MM.1S (cell line): ENCODE measurements around the gene BTBD1.
"Not testable (repeated sequence)": the region's sequence is repeated elsewhere in the genome, so short reads cannot be mapped to it uniquely, and the experiment has no call there.

Experiments used
- DNase-seq: peaks from one replicate; pipeline ENCODE4 v3.0.0-alpha.2; 2015
- H2AFZ ChIP-seq: fragments of 300-600 bp; sonication (generic); 2 replicates; pipeline ENCODE4 v1.6.0; 2016; ENCODE audit warnings: antibody characterized with exemption, low read length
- H3F3A ChIP-seq: fragments of 300-600 bp; sonication (generic); 2 replicates; pipeline ENCODE4 v1.6.1; 2016; ENCODE audit warnings: mild to moderate bottlenecking, antibody characterized with exemption, low read length, moderate library complexity, mixed read lengths; ENCODE audit not compliant: insufficient read depth
- H3K27ac ChIP-seq: fragments of 300-600 bp; sonication (generic); 2 replicates; pipeline ENCODE4 v1.5.1; 2016; ENCODE audit warnings: mild to moderate bottlenecking, low read length
- H3K27me3 ChIP-seq: fragments of 300-600 bp; sonication (generic); replicated peaks from 2 replicates; pipeline ENCODE4 v1.6.0; 2016; ENCODE audit warnings: low read length; ENCODE audit not compliant: insufficient read depth
- H3K36me3 ChIP-seq: fragments of 300-600 bp; sonication (generic); replicated peaks from 2 replicates; pipeline ENCODE4 v1.6.1; 2016; ENCODE audit warnings: mild to moderate bottlenecking, low read length, mixed read lengths; ENCODE audit not compliant: insufficient read depth
- H3K4me1 ChIP-seq: fragments of 300-600 bp; sonication (generic); 2 replicates; pipeline ENCODE4 v1.6.1; 2016; ENCODE audit warnings: low read length, mixed read lengths
- H3K4me2 ChIP-seq: fragments of 300-600 bp; sonication (generic); 2 replicates; pipeline ENCODE4 v1.6.0; 2016; ENCODE audit warnings: low read depth, low read length
- H3K4me3 ChIP-seq: fragments of 300-600 bp; sonication (generic); 2 replicates; pipeline ENCODE4 v1.5.1; 2016; ENCODE audit warnings: low read length, mixed read lengths
- H3K79me2 ChIP-seq: fragments of 300-600 bp; sonication (generic); 2 replicates; pipeline ENCODE4 v1.6.1; 2016; ENCODE audit warnings: mixed run types, low read length, mixed read lengths
- H3K9ac ChIP-seq: fragments of 300-600 bp; sonication (generic); 2 replicates; pipeline ENCODE4 v1.6.1; 2016; ENCODE audit warnings: low read length, mixed read lengths
- H3K9me2 ChIP-seq: fragments of 300-600 bp; sonication (generic); replicated peaks from 2 replicates; pipeline ENCODE4 v1.6.1; 2016; ENCODE audit warnings: mild to moderate bottlenecking, low read length, mixed read lengths; ENCODE audit not compliant: insufficient read depth
- H3K9me3 ChIP-seq: fragments of 300-600 bp; sonication (generic); replicated peaks from 2 replicates; pipeline ENCODE4 v1.6.1; 2016; ENCODE audit warnings: mild to moderate bottlenecking, low read length, mixed read lengths; ENCODE audit not compliant: insufficient read depth
- H4K20me1 ChIP-seq: fragments of 300-600 bp; sonication (generic); 2 replicates; pipeline ENCODE4 v1.6.1; 2016; ENCODE audit warnings: mild to moderate bottlenecking, low read length, moderate library complexity, mixed read lengths; ENCODE audit not compliant: insufficient read depth
- CTCF ChIP-seq: fragments of 300-600 bp; sonication (generic); IDR thresholded peaks from 2 replicates; pipeline ENCODE4 v1.5.1; 2016; ENCODE audit warnings: antibody characterized with exemption, low read length, mixed read lengths
- EZH2 ChIP-seq: fragments of 300-600 bp; sonication (generic); optimal IDR thresholded peaks from 2 replicates; pipeline ENCODE3; 2017; ENCODE audit warnings: low read depth, mild to moderate bottlenecking, antibody characterized with exemption, low read length, mixed read lengths
- EZH2phosphoT487 ChIP-seq: fragments of 300-600 bp; sonication (generic); IDR thresholded peaks from 2 replicates; pipeline ENCODE4 v1.6.1; 2018; ENCODE audit warnings: antibody characterized with exemption, low read length

Gene BTBD1

DNA sequence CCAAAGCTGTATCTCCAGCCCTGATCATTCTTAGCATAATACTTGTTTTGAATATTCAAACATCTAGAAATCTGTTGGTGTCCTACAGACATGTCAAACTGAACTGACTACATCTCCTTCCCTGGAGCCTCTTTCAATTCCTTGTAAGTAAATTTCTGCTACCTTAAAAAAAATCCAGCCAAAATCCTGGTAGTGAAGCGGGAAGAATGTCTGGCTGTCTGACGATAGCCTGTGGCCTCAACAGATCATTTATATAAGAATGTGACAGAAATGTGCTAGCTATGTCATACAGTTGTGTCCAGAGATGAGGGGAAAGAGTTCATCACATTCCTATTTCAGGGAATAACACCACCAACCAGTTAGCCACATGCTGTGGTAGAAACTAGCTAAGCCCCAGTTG is 21.8 kb upstream of the BTBD1 start:
- Histone ChIP-seq H3F3A (no peaks in the 10 kb centered on the region), H4K20me1 (no peaks in the 10 kb centered on the region), H3K4me3 (no peak overlapping the region), H3K9me3 (no peaks in the 10 kb centered on the region), H3K27me3 (no peaks in the 10 kb centered on the region), H3K9ac (no peak overlapping the region), H3K27ac (no peak overlapping the region), H3K9me2 (no peaks in the 10 kb centered on the region), H3K4me1 (no peaks in the 10 kb centered on the region), H3K4me2 (no peak overlapping the region), H3K79me2 (no peaks in the 10 kb centered on the region), H2AFZ (no peak overlapping the region), H3K36me3 (no peaks in the 10 kb centered on the region)
- TF ChIP-seq EZH2 (no peak), CTCF (no peak), EZH2phosphoT487 (no peak)
- no peak for DNase-seq

GRCh38 chr15:83087576-83087975 is 20.5 kb upstream of the BTBD1 start:
- Histone ChIP-seq H3K27me3 (no peaks in the 10 kb centered on the region), H3F3A (no peaks in the 10 kb centered on the region), H3K4me3 (no peak overlapping the region), H3K79me2 (no peaks in the 10 kb centered on the region), H3K27ac (no peak overlapping the region), H3K9me3 (no peaks in the 10 kb centered on the region), H4K20me1 (no peaks in the 10 kb centered on the region), H3K9ac (no peak overlapping the region), H3K36me3 (no peaks in the 10 kb centered on the region), H3K9me2 (no peaks in the 10 kb centered on the region), H3K4me1 (no peaks in the 10 kb centered on the region), H2AFZ (no peak overlapping the region), H3K4me2 (no peak overlapping the region)
- no peak for TF ChIP-seq EZH2phosphoT487
- TF ChIP-seq CTCF = no peak
- TF ChIP-seq EZH2 = no peak
- DNase-seq = no peak

DNA sequence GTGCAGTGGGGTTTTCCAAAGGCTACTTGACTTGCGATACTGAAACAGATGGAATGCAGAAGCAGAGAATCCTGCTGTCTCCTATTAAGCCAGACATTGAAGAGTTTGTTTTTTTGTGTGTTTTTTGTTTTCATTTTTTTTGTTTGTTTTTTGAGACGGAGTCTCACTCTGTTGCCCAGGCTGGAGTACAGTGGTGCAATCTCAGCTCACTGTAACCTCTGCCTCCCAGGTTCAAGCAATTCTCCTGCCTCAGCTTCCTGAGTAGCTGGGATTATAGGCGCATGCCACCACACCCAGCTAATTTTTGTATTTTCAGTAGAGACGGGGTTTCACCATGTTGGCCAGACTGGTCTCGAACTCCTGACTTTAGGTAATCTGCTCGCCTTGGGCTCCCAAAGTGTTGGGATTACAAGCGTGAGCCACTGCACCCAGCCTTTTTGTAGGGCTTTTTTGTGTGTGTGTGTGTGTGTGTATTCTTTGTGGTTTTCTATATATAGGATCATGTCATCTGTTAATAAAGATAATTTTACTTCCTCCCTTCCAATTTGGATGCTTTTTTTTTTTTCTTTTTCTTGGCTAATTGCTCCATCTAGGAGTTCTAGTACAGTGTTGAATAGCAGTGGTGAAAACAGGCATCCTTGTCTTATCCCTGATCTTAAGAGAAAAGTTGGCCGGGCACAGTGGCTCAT is 19.0 kb upstream of the BTBD1 start:
- H3K36me3 ChIP-seq, H3K9me3 ChIP-seq, H3K79me2 ChIP-seq, H3K4me1 ChIP-seq, H3K27ac ChIP-seq, H3K4me2 ChIP-seq, H3K9me2 ChIP-seq, H3K9ac ChIP-seq, H4K20me1 ChIP-seq, H3K27me3 ChIP-seq, DNase-seq, H2AFZ ChIP-seq, H3F3A ChIP-seq, H3K4me3 ChIP-seq: not testable (repeated sequence)

DNA sequence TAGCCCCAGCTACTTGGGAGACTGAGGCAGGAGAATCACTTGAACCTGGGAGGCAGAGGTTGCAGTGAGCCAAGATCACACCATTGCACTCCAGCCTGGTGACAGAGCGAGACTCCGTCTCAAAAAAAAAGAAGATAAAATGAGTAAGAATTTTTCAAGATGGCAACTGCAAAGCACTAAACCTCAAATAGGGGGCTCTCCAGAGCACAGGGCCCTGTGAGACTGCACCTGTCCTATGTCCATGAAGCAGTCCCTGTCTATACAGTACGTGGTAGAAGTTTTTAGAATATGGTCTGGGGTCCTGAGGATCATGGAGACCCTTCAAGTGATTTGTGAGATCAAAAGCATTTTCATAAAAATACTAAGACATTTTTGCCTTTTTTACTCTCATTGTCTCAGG is 18.4 kb upstream of the BTBD1 start:
- H3K9me2 ChIP-seq, H3K9ac ChIP-seq, H3F3A ChIP-seq, H3K4me1 ChIP-seq, H3K4me2 ChIP-seq, H2AFZ ChIP-seq, DNase-seq, H3K9me3 ChIP-seq, H3K79me2 ChIP-seq, H3K27me3 ChIP-seq, H3K4me3 ChIP-seq, H3K27ac ChIP-seq, H3K36me3 ChIP-seq, H4K20me1 ChIP-seq: not testable (repeated sequence)
